Neutrophil (primary cell): ENCODE data around the gene BABAM2.

ENCODE experiments used
- H3K27ac ChIP-seq: fragments of 200-600 bp; sonication (generic); 2 replicates; pipeline ENCODE4 v1.5.1; 2016; ENCODE audit warnings: mild to moderate bottlenecking, moderate library complexity
- H3K27me3 ChIP-seq: fragments of 200-600 bp; sonication (generic); 2 replicates; pipeline ENCODE4 v1.6.0; 2016; ENCODE audit warnings: mild to moderate bottlenecking
- H3K36me3 ChIP-seq: fragments of 200-600 bp; sonication (generic); 2 replicates; pipeline ENCODE4 v1.5.1; 2017
- H3K4me1 ChIP-seq, 2 experiments: fragments of 200-600 bp in 1 of 2; sonication (generic) in 1 of 2; 1 replicate in 1 of 2; 2 replicates in 1 of 2; pipeline versions ENCODE4 v1.5.1 to v1.6.1; 2013 to 2016; ENCODE audit warnings: low read depth in 1 of 2, low read length in 1 of 2, mild to moderate bottlenecking in 1 of 2, moderate library complexity in 1 of 2; ENCODE audit not compliant: control insufficient read depth in 1 of 2, insufficient read depth in 1 of 2
- H3K4me3 ChIP-seq, 2 experiments: fragments of 200-600 bp in 1 of 2; sonication (generic) in 1 of 2; 1 replicate in 1 of 2; 2 replicates in 1 of 2; pipeline ENCODE4 v1.5.1; 2013 to 2016; ENCODE audit warnings: low read depth in 1 of 2, low read length in 1 of 2, mild to moderate bottlenecking in 1 of 2, moderate library complexity in 1 of 2
- H3K9me3 ChIP-seq: fragments of 200-600 bp; sonication (generic); 2 replicates; pipeline ENCODE4 v1.5.1; 2016
- TF ChIP-seq, protein P1 (sequence below): fragments of 200-600 bp; sonication (generic); IDR thresholded peaks from 2 replicates; pipeline ENCODE4 v1.5.1; 2016; ENCODE audit warnings: antibody characterized with exemption

BABAM2 gene

DNA sequence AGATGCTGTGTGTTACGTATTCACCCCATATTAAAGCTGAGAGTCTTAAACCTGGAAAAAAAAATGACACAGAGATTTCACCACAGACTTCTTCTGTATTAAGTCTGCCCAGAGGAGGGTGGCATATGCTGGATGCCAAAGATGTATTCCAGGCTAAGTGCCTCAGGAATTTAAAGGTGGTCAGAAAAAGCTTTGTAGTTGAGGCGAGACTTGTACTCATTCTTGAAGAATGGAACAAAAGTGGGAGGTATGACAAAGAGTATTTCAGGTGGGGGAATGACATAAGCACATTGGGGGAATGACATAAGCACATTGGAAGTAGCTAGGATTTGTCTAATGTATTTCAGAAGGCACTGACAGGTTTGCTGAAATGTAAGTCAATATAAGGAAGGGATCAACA lies 98.6 kb downstream of the BABAM2 start:
- no peak overlapping the region for H3K4me3 ChIP-seq
- H3K27me3 ChIP-seq = no peaks in the 10 kb centered on the region
- H3K36me3 ChIP-seq = no peaks in the 10 kb centered on the region
- TF ChIP-seq, protein P1, sequence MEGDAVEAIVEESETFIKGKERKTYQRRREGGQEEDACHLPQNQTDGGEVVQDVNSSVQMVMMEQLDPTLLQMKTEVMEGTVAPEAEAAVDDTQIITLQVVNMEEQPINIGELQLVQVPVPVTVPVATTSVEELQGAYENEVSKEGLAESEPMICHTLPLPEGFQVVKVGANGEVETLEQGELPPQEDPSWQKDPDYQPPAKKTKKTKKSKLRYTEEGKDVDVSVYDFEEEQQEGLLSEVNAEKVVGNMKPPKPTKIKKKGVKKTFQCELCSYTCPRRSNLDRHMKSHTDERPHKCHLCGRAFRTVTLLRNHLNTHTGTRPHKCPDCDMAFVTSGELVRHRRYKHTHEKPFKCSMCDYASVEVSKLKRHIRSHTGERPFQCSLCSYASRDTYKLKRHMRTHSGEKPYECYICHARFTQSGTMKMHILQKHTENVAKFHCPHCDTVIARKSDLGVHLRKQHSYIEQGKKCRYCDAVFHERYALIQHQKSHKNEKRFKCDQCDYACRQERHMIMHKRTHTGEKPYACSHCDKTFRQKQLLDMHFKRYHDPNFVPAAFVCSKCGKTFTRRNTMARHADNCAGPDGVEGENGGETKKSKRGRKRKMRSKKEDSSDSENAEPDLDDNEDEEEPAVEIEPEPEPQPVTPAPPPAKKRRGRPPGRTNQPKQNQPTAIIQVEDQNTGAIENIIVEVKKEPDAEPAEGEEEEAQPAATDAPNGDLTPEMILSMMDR = no peak
- peaks cover 14% of the 10 kb centered on the region in 2 experiments for H3K4me1 ChIP-seq
- no peak overlapping the region for H3K27ac ChIP-seq
- no peaks in the 10 kb centered on the region for H3K9me3 ChIP-seq

GRCh38 chr2:27990030-27990590 lies 99.6 kb downstream of the BABAM2 start:
- Histone ChIP-seq H3K27me3 (no peaks in the 10 kb centered on the region), H3K36me3 (no peaks in the 10 kb centered on the region), H3K4me3 (no peak overlapping the region), H3K4me1 (peaks cover 17 to 18% of the 10 kb centered on the region in 2 experiments), H3K9me3 (no peaks in the 10 kb centered on the region), H3K27ac (no peak overlapping the region)
- TF ChIP-seq, protein P1 = no peak

DNA sequence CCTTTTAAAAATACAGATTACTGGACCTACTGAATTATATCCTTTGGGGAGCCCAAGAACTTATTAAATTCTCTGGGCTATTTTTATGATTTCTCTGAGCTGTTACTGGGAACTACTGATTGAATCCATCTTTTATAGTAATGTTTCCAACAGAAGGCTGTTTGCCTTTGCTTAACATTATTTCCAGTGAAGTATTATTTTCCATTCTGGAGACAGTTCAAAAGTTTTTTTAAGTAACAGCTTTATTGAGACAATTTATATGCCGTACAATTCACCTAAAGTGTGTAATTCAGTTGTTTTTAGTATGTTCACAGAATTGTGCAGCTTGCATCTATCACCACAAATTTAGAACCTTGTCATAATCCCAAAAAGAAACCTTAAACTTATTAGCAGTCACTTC lies 100.6 kb downstream of the BABAM2 start:
- H3K27ac ChIP-seq = no peak overlapping the region
- H3K27me3 ChIP-seq = no peaks in the 10 kb centered on the region
- TF ChIP-seq, protein P1 = no peak
- H3K36me3 ChIP-seq = no peaks in the 10 kb centered on the region
- no peak overlapping the region for H3K4me3 ChIP-seq
- H3K4me1 ChIP-seq = peaks cover 17 to 18% of the 10 kb centered on the region in 2 experiments
- no peaks in the 10 kb centered on the region for H3K9me3 ChIP-seq

GRCh38 chr2:27992787-27993401 lies 102.4 kb downstream of the BABAM2 start:
- Histone ChIP-seq H3K27ac (peak overlapping the region; percentile 58), H3K36me3 (no peaks in the 10 kb centered on the region), H3K4me3 (no peak overlapping the region), H3K27me3 (no peaks in the 10 kb centered on the region), H3K4me1 (peaks cover 17 to 18% of the 10 kb centered on the region in 2 experiments), H3K9me3 (no peaks in the 10 kb centered on the region)
- TF ChIP-seq, protein P1 = no peak

DNA sequence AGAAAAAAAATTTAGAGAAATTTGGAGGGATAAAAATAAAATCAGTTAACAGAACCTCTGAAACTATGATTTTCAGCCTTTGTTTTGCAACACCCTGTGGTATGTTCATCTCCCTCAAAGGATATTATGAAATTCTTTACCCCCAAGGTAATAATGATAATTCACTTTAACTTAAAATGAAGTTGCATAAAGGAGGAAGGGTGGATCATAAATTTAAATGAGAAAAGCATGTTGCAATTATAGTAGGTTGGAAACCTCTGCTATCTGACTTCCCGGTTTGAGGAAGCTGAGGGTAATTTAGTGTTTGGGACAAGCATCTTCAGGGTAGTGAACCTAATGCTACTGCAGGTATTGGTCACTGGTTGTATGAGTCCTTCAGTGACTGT lies 102.9 kb downstream of the BABAM2 start:
- peak overlapping the region; percentile 58 for H3K27ac ChIP-seq
- TF ChIP-seq, protein P1 = no peak
- H3K27me3 ChIP-seq = no peaks in the 10 kb centered on the region
- H3K4me1 ChIP-seq = peaks cover 17 to 18% of the 10 kb centered on the region in 2 experiments
- H3K4me3 ChIP-seq = no peak overlapping the region
- no peaks in the 10 kb centered on the region for H3K36me3 ChIP-seq
- H3K9me3 ChIP-seq = no peaks in the 10 kb centered on the region
